Neuronal stem cell (in vitro differentiated cells): ENCODE results near the gene GZMA.
"Not testable (repeated sequence)": the region's sequence is repeated elsewhere in the genome, so short reads cannot be mapped to it uniquely, and the experiment has no call there.

ENCODE experiments used
- DNase-seq: peaks from one replicate; pipeline ENCODE4 v3.0.0-alpha.2; 2013; ENCODE audit warnings: low spot score
- H2AFZ ChIP-seq: one replicate; pipeline ENCODE4 v1.6.1; 2013; ENCODE audit warnings: mild to moderate bottlenecking, low read length, inconsistent platforms
- H2AK5ac ChIP-seq: 2 replicates; pipeline ENCODE4 v1.6.1; 2013; ENCODE audit warnings: low read depth, mild to moderate bottlenecking, inconsistent platforms, low read length, moderate library complexity, mixed read lengths
- H2BK120ac ChIP-seq: 2 replicates; pipeline ENCODE4 v1.6.1; 2013; ENCODE audit warnings: low read depth, mild to moderate bottlenecking, inconsistent platforms, low read length, moderate library complexity, mixed read lengths
- H2BK12ac ChIP-seq: one replicate; pipeline ENCODE4 v1.6.1; 2013; ENCODE audit warnings: low read length, inconsistent platforms
- H2BK15ac ChIP-seq: 2 replicates; pipeline ENCODE4 v1.6.1; 2013; ENCODE audit warnings: mild to moderate bottlenecking, low read length, inconsistent platforms, mixed read lengths
- H2BK5ac ChIP-seq: one replicate; pipeline ENCODE4 v1.6.1; 2013; ENCODE audit warnings: inconsistent platforms, mild to moderate bottlenecking, low read length, moderate library complexity
- H3K14ac ChIP-seq: one replicate; pipeline ENCODE4 v1.6.1; 2013; ENCODE audit warnings: low read length, inconsistent platforms
- H3K18ac ChIP-seq: 2 replicates; pipeline ENCODE4 v1.6.1; 2013; ENCODE audit warnings: low read length, inconsistent platforms
- H3K23ac ChIP-seq: 2 replicates; pipeline ENCODE4 v1.6.1; 2013; ENCODE audit warnings: low read depth, mild to moderate bottlenecking, mixed read lengths, low read length, inconsistent platforms; ENCODE audit not compliant: poor library complexity
- H3K27ac ChIP-seq: replicated peaks from 3 replicates; pipeline ENCODE4 v1.5.1; 2013; ENCODE audit warnings: low read length, inconsistent platforms
- H3K27me3 ChIP-seq, 3 experiments: 2 replicates each; pipeline ENCODE4 v1.6.1; 2013; ENCODE audit warnings: low read length in 3 of 3, mild to moderate bottlenecking in 2 of 3, inconsistent platforms in 1 of 3, low read depth in 1 of 3, mixed read lengths in 1 of 3, moderate library complexity in 1 of 3; ENCODE audit not compliant: control insufficient read depth in 3 of 3, insufficient read depth in 3 of 3
- H3K36me3 ChIP-seq, 2 donors: replicated peaks in 1 of 2; 2 replicates each; pipeline ENCODE4 v1.6.1; 2013; ENCODE audit warnings: low read length in 2 of 2; ENCODE audit not compliant: control insufficient read depth in 2 of 2, insufficient read depth in 2 of 2
- H3K4ac ChIP-seq: 2 replicates; pipeline ENCODE4 v1.6.1; 2013; ENCODE audit warnings: inconsistent platforms, mild to moderate bottlenecking, low read length, moderate library complexity
- H3K4me1 ChIP-seq, 2 donors: 1 replicate in 1 of 2; 2 replicates in 1 of 2; pipeline ENCODE4 v1.6.1; 2013; ENCODE audit warnings: low read length in 2 of 2, low read depth in 1 of 2; ENCODE audit not compliant: control insufficient read depth in 2 of 2, insufficient read depth in 1 of 2
- H3K4me2 ChIP-seq: one replicate; pipeline ENCODE4 v1.6.1; 2013; ENCODE audit warnings: mild to moderate bottlenecking, low read length, inconsistent platforms; ENCODE audit not compliant: insufficient read depth, poor library complexity, severe bottlenecking
- H3K4me3 ChIP-seq, 2 donors: 2 replicates each; pipeline ENCODE4 v1.5.1; 2013; ENCODE audit warnings: low read length in 2 of 2, mild to moderate bottlenecking in 2 of 2, inconsistent platforms in 1 of 2, moderate library complexity in 1 of 2
- H3K79me1 ChIP-seq: one replicate; pipeline ENCODE4 v1.6.1; 2013; ENCODE audit warnings: low read depth, mild to moderate bottlenecking, inconsistent platforms, low read length, moderate library complexity
- H3K9ac ChIP-seq: one replicate; pipeline ENCODE4 v1.6.1; 2013; ENCODE audit warnings: mild to moderate bottlenecking, low read depth, low read length, inconsistent platforms; ENCODE audit not compliant: poor library complexity
- H3K9me3 ChIP-seq, 2 donors: replicated peaks in 1 of 2; 2 replicates each; pipeline versions ENCODE3 to v1.6.1; 2013; ENCODE audit warnings: low read length in 2 of 2, mild to moderate bottlenecking in 2 of 2, inconsistent platforms in 1 of 2, low read depth in 1 of 2, mixed read lengths in 1 of 2, moderate library complexity in 1 of 2; ENCODE audit not compliant: control insufficient read depth in 2 of 2, insufficient read depth in 1 of 2
- H4K8ac ChIP-seq: one replicate; pipeline ENCODE4 v1.6.1; 2013; ENCODE audit warnings: low read depth, mild to moderate bottlenecking, inconsistent platforms, low read length, moderate library complexity
- H4K91ac ChIP-seq: one replicate; pipeline ENCODE4 v1.6.1; 2013; ENCODE audit warnings: low read length, low read depth, mild to moderate bottlenecking, inconsistent platforms; ENCODE audit not compliant: poor library complexity
- WGBS, 2 donors: extraction: QIAGEN DNeasy Blood & Tissue Kit; methylation state at CpG; one replicate each; pipeline ENCODE4 v1.1.7; 2013; ENCODE audit warnings: missing lambda C conversion rate in 2 of 2, mixed read lengths in 1 of 2; ENCODE audit not compliant: insufficient read length in 2 of 2, insufficient replicate concordance in 1 of 2; ENCODE audit errors: extremely low coverage in 2 of 2; 5-methylcytosine and 5-hydroxymethylcytosine counted together

GZMA gene

GRCh38 chr5:55105976-55106375 lies 3.5 kb downstream of the GZMA start:
- H3K18ac ChIP-seq, H3K4me3 ChIP-seq, H3K9me3 ChIP-seq, H3K23ac ChIP-seq, H4K8ac ChIP-seq, H3K4me2 ChIP-seq, H2AK5ac ChIP-seq, DNase-seq, H3K36me3 ChIP-seq, H4K91ac ChIP-seq, H2BK120ac ChIP-seq, H2AFZ ChIP-seq, H2BK12ac ChIP-seq, H3K27ac ChIP-seq, H3K4ac ChIP-seq, H3K9ac ChIP-seq, H3K27me3 ChIP-seq, H3K79me1 ChIP-seq, H3K14ac ChIP-seq, H2BK15ac ChIP-seq, H2BK5ac ChIP-seq, H3K4me1 ChIP-seq: not testable (repeated sequence)

GRCh38 chr5:55108661-55109060 lies 6.2 kb downstream of the GZMA start:
- Histone ChIP-seq H3K27me3 (peaks cover 0 to 3% (median 0%) of the 10 kb centered on the region in 3 experiments), H2BK12ac (no peak overlapping the region), H3K4ac (no peak overlapping the region), H2AK5ac (no peak overlapping the region), H3K9ac (no peak overlapping the region), H2BK120ac (no peak overlapping the region), H2BK5ac (no peak overlapping the region), H4K8ac (no peak overlapping the region), H3K27ac (no peak overlapping the region), H3K9me3 (no peaks in the 10 kb centered on the region), H3K36me3 (no peaks in the 10 kb centered on the region), H3K23ac (no peak overlapping the region), H3K4me3 (no peak overlapping the region), H3K14ac (no peak overlapping the region), H3K4me2 (no peak overlapping the region), H3K18ac (no peak overlapping the region), H3K4me1 (peaks cover 4 to 5% of the 10 kb centered on the region in 2 donors), H2AFZ (no peak overlapping the region), H3K79me1 (no peaks in the 10 kb centered on the region), H4K91ac (no peak overlapping the region), H2BK15ac (no peak overlapping the region)
- no CpG with 5 or more reads among the region's 3 CpGs for WGBS, 2 donors
- no peak for DNase-seq

- H2AFZ ChIP-seq, result no peak overlapping the region
- peaks cover 0 to 5% of the 10 kb centered on the region in 2 donors for H3K4me1 ChIP-seq
- H3K36me3 ChIP-seq, result no peaks in the 10 kb centered on the region
- H3K27ac ChIP-seq, result no peak overlapping the region
- no peak overlapping the region for H3K4me3 ChIP-seq
- H2BK120ac ChIP-seq, result no peak overlapping the region
- no peak overlapping the region for H2BK15ac ChIP-seq
- H4K91ac ChIP-seq, result no peak overlapping the region
- H2BK12ac ChIP-seq, result no peak overlapping the region
- no peaks in the 10 kb centered on the region for H3K9me3 ChIP-seq
- no peak overlapping the region for H2BK5ac ChIP-seq
- WGBS, 2 donors, result no CpG with 5 or more reads among the region's 2 CpGs
- no peak overlapping the region for H4K8ac ChIP-seq
- no peak overlapping the region for H3K14ac ChIP-seq
- no peaks in the 10 kb centered on the region for H3K79me1 ChIP-seq
- H3K4ac ChIP-seq, result no peak overlapping the region
- no peak overlapping the region for H3K4me2 ChIP-seq
- peaks cover 0 to 3% (median 0%) of the 10 kb centered on the region in 3 experiments for H3K27me3 ChIP-seq
- no peak overlapping the region for H3K18ac ChIP-seq
- H3K23ac ChIP-seq, result no peak overlapping the region
- H2AK5ac ChIP-seq, result no peak overlapping the region
- DNase-seq, result no peak
- no peak overlapping the region for H3K9ac ChIP-seq
These were observed 7.8 kb downstream of the GZMA start for GRCh38 chr5:55110217-55110616.

- no peak overlapping the region for H2AK5ac ChIP-seq
- H3K4ac ChIP-seq, result no peak overlapping the region
- DNase-seq, result no peak
- H3K27me3 ChIP-seq, result peaks cover 0 to 3% (median 0%) of the 10 kb centered on the region in 3 experiments
- no peak overlapping the region for H4K8ac ChIP-seq
- H2BK15ac ChIP-seq, result no peak overlapping the region
- H3K23ac ChIP-seq, result no peak overlapping the region
- H3K36me3 ChIP-seq, result no peaks in the 10 kb centered on the region
- H2BK12ac ChIP-seq, result no peak overlapping the region
- no peak overlapping the region for H3K9ac ChIP-seq
- no peak overlapping the region for H2AFZ ChIP-seq
- no peak overlapping the region for H3K18ac ChIP-seq
- no peak overlapping the region for H4K91ac ChIP-seq
- H3K79me1 ChIP-seq, result no peaks in the 10 kb centered on the region
- no peak overlapping the region for H3K4me2 ChIP-seq
- H3K14ac ChIP-seq, result no peak overlapping the region
- no peak overlapping the region for H3K4me3 ChIP-seq
- H3K4me1 ChIP-seq, result peaks cover 0 to 5% of the 10 kb centered on the region in 2 donors
- no peak overlapping the region for H2BK5ac ChIP-seq
- H3K27ac ChIP-seq, result no peak overlapping the region
- H2BK120ac ChIP-seq, result no peak overlapping the region
- no peaks in the 10 kb centered on the region for H3K9me3 ChIP-seq
These were observed 10.9 kb downstream of the GZMA start for GRCh38 chr5:55113327-55113726.
